ENCODE measurements around the gene STK39.

The STK39 gene

GRCh38 chr2:168025487-168026202, 221.8 kb downstream of the STK39 start:
- H3K27me3 ChIP-seq (ENCODE audit: control insufficient read depth in 1 of 2, insufficient read depth in 2 of 2, low read length in 2 of 2): no peaks in the 10 kb centered on the region
- no peak overlapping the region for H3K27ac ChIP-seq (ENCODE audit: low read depth, low read length)
- no peaks in the 10 kb centered on the region for H3K9me3 ChIP-seq (ENCODE audit: low read length)

GRCh38 chr2:168024459-168024858, 222.9 kb downstream of the STK39 start:
- Histone ChIP-seq H3K27ac (ENCODE audit: low read depth, low read length) (no peak overlapping the region), H3K36me3 (ENCODE audit: insufficient read depth, low read length) (no peaks in the 10 kb centered on the region), H3K9ac (ENCODE audit: low read length) (no peak overlapping the region), H3K9me3 (ENCODE audit: low read length) (no peaks in the 10 kb centered on the region), H3K4me1 (ENCODE audit: insufficient read depth, low read length) (peaks cover 6% of the 10 kb centered on the region), H3K27me3 (ENCODE audit: control insufficient read depth in 1 of 2, insufficient read depth in 2 of 2, low read length in 2 of 2) (no peaks in the 10 kb centered on the region), H3K4me3 (ENCODE audit: low read depth in 1 of 2, low read length in 2 of 2) (no peak overlapping the region)

More at GRCh38 chr2:168025487-168026202, 221.8 kb downstream of the STK39 start:
- Histone ChIP-seq H3K4me3 (ENCODE audit: low read depth in 1 of 2, low read length in 2 of 2) (no peak overlapping the region), H3K4me1 (ENCODE audit: insufficient read depth, low read length) (peaks cover 7% of the 10 kb centered on the region), H3K36me3 (ENCODE audit: insufficient read depth, low read length) (no peaks in the 10 kb centered on the region), H3K9ac (ENCODE audit: low read length) (no peak overlapping the region)

GRCh38 chr2:168021800-168022587, 225.4 kb downstream of the STK39 start:
- H3K36me3 ChIP-seq (ENCODE audit: insufficient read depth, low read length): no peaks in the 10 kb centered on the region
- H3K4me1 ChIP-seq (ENCODE audit: insufficient read depth, low read length): no peaks in the 10 kb centered on the region
- no peaks in the 10 kb centered on the region for H3K27me3 ChIP-seq (ENCODE audit: control insufficient read depth in 1 of 2, insufficient read depth in 2 of 2, low read length in 2 of 2)
- no peak overlapping the region for H3K27ac ChIP-seq (ENCODE audit: low read depth, low read length)
- H3K4me3 ChIP-seq (ENCODE audit: low read depth in 1 of 2, low read length in 2 of 2): no peak overlapping the region
- H3K9ac ChIP-seq (ENCODE audit: low read length): no peak overlapping the region
- no peaks in the 10 kb centered on the region for H3K9me3 ChIP-seq (ENCODE audit: low read length)

GRCh38 chr2:168015274-168015953, 232.0 kb downstream of the STK39 start:
- no peak overlapping the region for H3K4me3 ChIP-seq (ENCODE audit: low read depth in 1 of 2, low read length in 2 of 2)
- peaks cover 5% of the 10 kb centered on the region for H3K36me3 ChIP-seq (ENCODE audit: insufficient read depth, low read length)
- no peaks in the 10 kb centered on the region for H3K4me1 ChIP-seq (ENCODE audit: insufficient read depth, low read length)
- H3K9me3 ChIP-seq (ENCODE audit: low read length): no peaks in the 10 kb centered on the region
- H3K27me3 ChIP-seq (ENCODE audit: control insufficient read depth in 1 of 2, insufficient read depth in 2 of 2, low read length in 2 of 2): no peaks in the 10 kb centered on the region
- H3K9ac ChIP-seq (ENCODE audit: low read length): no peak overlapping the region
- H3K27ac ChIP-seq (ENCODE audit: low read depth, low read length): no peak overlapping the region

GRCh38 chr2:168009900-168010299, 237.5 kb downstream of the STK39 start:
- no peak overlapping the region for H3K9ac ChIP-seq (ENCODE audit: low read length)
- H3K27ac ChIP-seq (ENCODE audit: low read depth, low read length): no peak overlapping the region
- no peaks in the 10 kb centered on the region for H3K9me3 ChIP-seq (ENCODE audit: low read length)
- H3K27me3 ChIP-seq (ENCODE audit: control insufficient read depth in 1 of 2, insufficient read depth in 2 of 2, low read length in 2 of 2): no peaks in the 10 kb centered on the region
- no peak overlapping the region for H3K4me3 ChIP-seq (ENCODE audit: low read depth in 1 of 2, low read length in 2 of 2)
- no peaks in the 10 kb centered on the region for H3K4me1 ChIP-seq (ENCODE audit: insufficient read depth, low read length)
- H3K36me3 ChIP-seq (ENCODE audit: insufficient read depth, low read length): peaks cover 5% of the 10 kb centered on the region

GRCh38 chr2:168008646-168009195, 238.7 kb downstream of the STK39 start:
- Histone ChIP-seq H3K36me3 (ENCODE audit: insufficient read depth, low read length) (peaks cover 5% of the 10 kb centered on the region), H3K4me1 (ENCODE audit: insufficient read depth, low read length) (no peaks in the 10 kb centered on the region), H3K9me3 (ENCODE audit: low read length) (no peaks in the 10 kb centered on the region), H3K9ac (ENCODE audit: low read length) (no peak overlapping the region), H3K4me3 (ENCODE audit: low read depth in 1 of 2, low read length in 2 of 2) (no peak overlapping the region), H3K27me3 (ENCODE audit: control insufficient read depth in 1 of 2, insufficient read depth in 2 of 2, low read length in 2 of 2) (no peaks in the 10 kb centered on the region), H3K27ac (ENCODE audit: low read depth, low read length) (no peak overlapping the region)

- Histone ChIP-seq H3K27ac (ENCODE audit: low read depth, low read length) (no peak overlapping the region), H3K36me3 (ENCODE audit: insufficient read depth, low read length) (no peaks in the 10 kb centered on the region), H3K9me3 (ENCODE audit: low read length) (no peaks in the 10 kb centered on the region), H3K27me3 (ENCODE audit: control insufficient read depth in 1 of 2, insufficient read depth in 2 of 2, low read length in 2 of 2) (no peaks in the 10 kb centered on the region), H3K4me1 (ENCODE audit: insufficient read depth, low read length) (no peaks in the 10 kb centered on the region), H3K9ac (ENCODE audit: low read length) (no peak overlapping the region), H3K4me3 (ENCODE audit: low read depth in 1 of 2, low read length in 2 of 2) (no peak overlapping the region)
Measured at GRCh38 chr2:168006498-168006897, 240.9 kb downstream of the STK39 start.

- Histone ChIP-seq H3K9me3 (ENCODE audit: low read length) (no peaks in the 10 kb centered on the region), H3K27ac (ENCODE audit: low read depth, low read length) (no peak overlapping the region), H3K27me3 (ENCODE audit: control insufficient read depth in 1 of 2, insufficient read depth in 2 of 2, low read length in 2 of 2) (no peaks in the 10 kb centered on the region), H3K4me3 (ENCODE audit: low read depth in 1 of 2, low read length in 2 of 2) (no peak overlapping the region), H3K4me1 (ENCODE audit: insufficient read depth, low read length) (no peaks in the 10 kb centered on the region), H3K36me3 (ENCODE audit: insufficient read depth, low read length) (no peaks in the 10 kb centered on the region), H3K9ac (ENCODE audit: low read length) (no peak overlapping the region)
Measured at GRCh38 chr2:168005586-168005985, 241.8 kb downstream of the STK39 start.

GRCh38 chr2:168003876-168004275, 243.5 kb downstream of the STK39 start:
- H3K9me3 ChIP-seq (ENCODE audit: low read length): no peaks in the 10 kb centered on the region
- no peaks in the 10 kb centered on the region for H3K4me1 ChIP-seq (ENCODE audit: insufficient read depth, low read length)
- H3K27me3 ChIP-seq (ENCODE audit: control insufficient read depth in 1 of 2, insufficient read depth in 2 of 2, low read length in 2 of 2): no peaks in the 10 kb centered on the region
- no peak overlapping the region for H3K27ac ChIP-seq (ENCODE audit: low read depth, low read length)
- H3K9ac ChIP-seq (ENCODE audit: low read length): no peak overlapping the region
- H3K36me3 ChIP-seq (ENCODE audit: insufficient read depth, low read length): no peaks in the 10 kb centered on the region
- H3K4me3 ChIP-seq (ENCODE audit: low read depth in 1 of 2, low read length in 2 of 2): no peak overlapping the region

GRCh38 chr2:168002021-168002553, 245.3 kb downstream of the STK39 start:
- no peaks in the 10 kb centered on the region for H3K27me3 ChIP-seq (ENCODE audit: control insufficient read depth in 1 of 2, insufficient read depth in 2 of 2, low read length in 2 of 2)
- H3K27ac ChIP-seq (ENCODE audit: low read depth, low read length): no peak overlapping the region
- no peaks in the 10 kb centered on the region for H3K9me3 ChIP-seq (ENCODE audit: low read length)
- no peak overlapping the region for H3K4me3 ChIP-seq (ENCODE audit: low read depth in 1 of 2, low read length in 2 of 2)
- H3K9ac ChIP-seq (ENCODE audit: low read length): no peak overlapping the region
- H3K4me1 ChIP-seq (ENCODE audit: insufficient read depth, low read length): no peaks in the 10 kb centered on the region
- no peaks in the 10 kb centered on the region for H3K36me3 ChIP-seq (ENCODE audit: insufficient read depth, low read length)

- H3K27ac ChIP-seq (ENCODE audit: low read depth, low read length): no peak overlapping the region
- no peaks in the 10 kb centered on the region for H3K36me3 ChIP-seq (ENCODE audit: insufficient read depth, low read length)
- H3K9me3 ChIP-seq (ENCODE audit: low read length): no peaks in the 10 kb centered on the region
- H3K4me1 ChIP-seq (ENCODE audit: insufficient read depth, low read length): no peaks in the 10 kb centered on the region
- H3K27me3 ChIP-seq (ENCODE audit: control insufficient read depth in 1 of 2, insufficient read depth in 2 of 2, low read length in 2 of 2): no peaks in the 10 kb centered on the region
- no peak overlapping the region for H3K9ac ChIP-seq (ENCODE audit: low read length)
- H3K4me3 ChIP-seq (ENCODE audit: low read depth in 1 of 2, low read length in 2 of 2): no peak overlapping the region
Measured at GRCh38 chr2:167992278-167992677, 255.1 kb downstream of the STK39 start.

Data from muscle layer of colon (tissue), 2 donors.